Natural killer cell (primary cell): ENCODE results near the gene RIMBP2. TPM values are rescaled to one million over a fixed set of nuclear protein-coding genes. Genes with fewer than 3 reads are reported as not detected.

ENCODE experiments used
- ATAC-seq, 3 donors: fragments of 150-1000 bp in 2 of 3; fragments of 200-7000 bp in 1 of 3; cut with Tn5 transposase; 1 replicate in 1 of 3; 2 replicates in 2 of 3; pipeline ENCODE4 v1.10.0; 2021; ENCODE audit warnings: mild to moderate bottlenecking in 2 of 3, moderate library complexity in 2 of 3
- DNase-seq, 2 donors: peaks; one replicate each; pipeline versions ENCODE4 v3.0.0 to v3.0.0-alpha.2; 2013 to 2021; ENCODE audit warnings: mixed read lengths in 1 of 2
- H3K27ac ChIP-seq: one replicate; pipeline ENCODE4 v1.5.1; 2013; ENCODE audit warnings: mild to moderate bottlenecking, low read length
- H3K27me3 ChIP-seq: one replicate; pipeline ENCODE4 v1.6.1; 2013; ENCODE audit warnings: low read length; ENCODE audit not compliant: control insufficient read depth, insufficient read depth
- H3K36me3 ChIP-seq: one replicate; pipeline ENCODE4 v1.6.1; 2013; ENCODE audit warnings: low read length; ENCODE audit not compliant: control insufficient read depth, insufficient read depth
- H3K4me1 ChIP-seq: one replicate; pipeline ENCODE4 v1.6.1; 2013; ENCODE audit warnings: low read length; ENCODE audit not compliant: control insufficient read depth, insufficient read depth
- H3K4me3 ChIP-seq: one replicate; pipeline ENCODE4 v1.5.1; 2013; ENCODE audit warnings: low read length
- H3K9me3 ChIP-seq: one replicate; pipeline ENCODE4 v1.6.1; 2013; ENCODE audit warnings: low read length; ENCODE audit not compliant: control insufficient read depth, insufficient read depth
- H3K27ac Mint-ChIP-seq, 2 donors: one replicate each; pipeline ENCODE4 v1.8.0; 2022; ENCODE audit warnings: mild to moderate bottlenecking in 2 of 2, mixed read lengths in 2 of 2, moderate library complexity in 1 of 2
- H3K27me3 Mint-ChIP-seq, 2 donors: one replicate each; pipeline ENCODE4 v1.8.0; 2022; ENCODE audit warnings: low read depth in 2 of 2, mixed read lengths in 2 of 2
- H3K36me3 Mint-ChIP-seq: one replicate; pipeline ENCODE4 v1.8.0; 2022; ENCODE audit warnings: mixed read lengths
- H3K4me1 Mint-ChIP-seq, 2 donors: one replicate each; pipeline ENCODE4 v1.8.0; 2022; ENCODE audit warnings: mixed read lengths in 2 of 2
- H3K4me3 Mint-ChIP-seq: one replicate; pipeline ENCODE4 v1.8.0; 2022; ENCODE audit warnings: mild to moderate bottlenecking, moderate library complexity, mixed read lengths
- H3K9me3 Mint-ChIP-seq, 2 donors: one replicate each; pipeline ENCODE4 v1.8.0; 2022; ENCODE audit warnings: mixed read lengths in 2 of 2
- WGBS: methylation state at CpG from one replicate; pipeline ENCODE4 v1.1.7; 2013; ENCODE audit warnings: missing lambda C conversion rate; ENCODE audit not compliant: insufficient coverage; 5-methylcytosine and 5-hydroxymethylcytosine counted together
- intact Hi-C: fragments of 100-400 bp; cut with micrococcal nuclease; formaldehyde crosslinking; loops from one replicate; pipeline ENCODE4 v1.14.2; 2022
- total RNA-seq, 4 donors: library from RNA; stranded (reverse); fragments of 120-200 nt in 1 of 4; gene quantifications; one replicate each; pipeline versions ENCODE4 v1.2.3 to v1.2.4, GENCODE V29; 2013 to 2022
- TF ChIP-seq, protein P1 (sequence below): fragments of 200-600 bp; IDR thresholded peaks from one replicate; pipeline ENCODE4 v1.8.0; 2022; ENCODE audit warnings: antibody characterized with exemption

RIMBP2 gene
- total RNA-seq, 3 donors from 2014 or later (not counting 1 experiment from before 2014, with no cell fraction given) = not detected

DNA sequence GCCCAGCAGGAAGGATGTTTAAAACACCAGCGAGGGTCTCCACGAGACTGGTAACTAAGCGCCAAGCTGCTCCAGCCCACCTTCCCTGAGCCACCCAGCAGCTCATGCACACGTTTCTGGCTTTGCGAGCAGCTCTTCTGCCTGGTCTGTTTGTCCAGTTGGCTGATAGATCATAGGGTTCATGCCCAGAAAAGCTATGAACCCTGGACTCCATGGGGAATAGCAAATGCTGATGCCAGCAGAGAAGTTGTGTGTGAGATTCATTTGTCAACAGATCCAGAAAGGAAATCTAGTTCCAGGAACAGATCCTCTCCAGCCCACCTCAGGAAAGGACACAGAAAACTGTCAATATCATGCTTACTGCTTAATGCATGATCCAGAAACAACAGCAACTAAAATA, 28.2 kb upstream of the RIMBP2 start:
- Histone ChIP-seq H3K4me3 (no peak overlapping the region), H3K9me3 (no peaks in the 10 kb centered on the region), H3K27ac (no peak overlapping the region), H3K4me1 (peaks cover 4% of the 10 kb centered on the region), H3K36me3 (no peaks in the 10 kb centered on the region), H3K27me3 (no peaks in the 10 kb centered on the region)
- Mint-ChIP-seq H3K27ac (no peak overlapping the region), H3K9me3 (peaks cover 0 to 4% of the 10 kb centered on the region in 2 donors), H3K36me3 (no peaks in the 10 kb centered on the region), H3K27me3 (peaks cover 12 to 32% of the 10 kb centered on the region in 2 donors), H3K4me1 (peaks cover 6% of the 10 kb centered on the region in 2 donors), H3K4me3 (no peak overlapping the region)
- TF ChIP-seq, protein P1, sequence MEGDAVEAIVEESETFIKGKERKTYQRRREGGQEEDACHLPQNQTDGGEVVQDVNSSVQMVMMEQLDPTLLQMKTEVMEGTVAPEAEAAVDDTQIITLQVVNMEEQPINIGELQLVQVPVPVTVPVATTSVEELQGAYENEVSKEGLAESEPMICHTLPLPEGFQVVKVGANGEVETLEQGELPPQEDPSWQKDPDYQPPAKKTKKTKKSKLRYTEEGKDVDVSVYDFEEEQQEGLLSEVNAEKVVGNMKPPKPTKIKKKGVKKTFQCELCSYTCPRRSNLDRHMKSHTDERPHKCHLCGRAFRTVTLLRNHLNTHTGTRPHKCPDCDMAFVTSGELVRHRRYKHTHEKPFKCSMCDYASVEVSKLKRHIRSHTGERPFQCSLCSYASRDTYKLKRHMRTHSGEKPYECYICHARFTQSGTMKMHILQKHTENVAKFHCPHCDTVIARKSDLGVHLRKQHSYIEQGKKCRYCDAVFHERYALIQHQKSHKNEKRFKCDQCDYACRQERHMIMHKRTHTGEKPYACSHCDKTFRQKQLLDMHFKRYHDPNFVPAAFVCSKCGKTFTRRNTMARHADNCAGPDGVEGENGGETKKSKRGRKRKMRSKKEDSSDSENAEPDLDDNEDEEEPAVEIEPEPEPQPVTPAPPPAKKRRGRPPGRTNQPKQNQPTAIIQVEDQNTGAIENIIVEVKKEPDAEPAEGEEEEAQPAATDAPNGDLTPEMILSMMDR = no peak
- no peak for ATAC-seq
- intact Hi-C loops = loop anchor here (5.0 kb wide), 1 partner anchor 697 kb away; no protein-coding TSS in a partner anchor
- WGBS = 91% methylated on average over 5 of the region's 5 CpGs
- DNase-seq = no peak

DNA sequence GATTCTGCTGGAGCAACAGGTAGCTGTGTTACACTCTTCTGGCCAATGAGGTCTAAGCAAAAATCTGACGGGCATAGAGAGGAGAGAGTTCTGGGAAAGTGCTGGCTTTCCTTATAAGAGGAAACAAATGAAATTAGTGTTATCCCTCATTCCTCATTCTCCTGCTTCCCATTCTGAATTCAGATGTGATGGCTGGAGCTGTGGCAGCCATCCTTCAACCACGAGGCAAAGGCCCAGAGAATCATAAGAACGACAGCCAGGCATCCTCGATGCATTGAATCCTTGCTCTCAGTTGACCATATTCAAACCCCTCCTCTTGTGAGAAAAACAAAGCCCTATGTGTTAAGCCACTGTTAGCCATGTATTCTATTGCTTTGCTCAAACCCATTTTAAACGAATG, 27.5 kb upstream of the RIMBP2 start:
- H3K27me3 Mint-ChIP-seq = peaks cover 12 to 32% of the 10 kb centered on the region in 2 donors

DNA sequence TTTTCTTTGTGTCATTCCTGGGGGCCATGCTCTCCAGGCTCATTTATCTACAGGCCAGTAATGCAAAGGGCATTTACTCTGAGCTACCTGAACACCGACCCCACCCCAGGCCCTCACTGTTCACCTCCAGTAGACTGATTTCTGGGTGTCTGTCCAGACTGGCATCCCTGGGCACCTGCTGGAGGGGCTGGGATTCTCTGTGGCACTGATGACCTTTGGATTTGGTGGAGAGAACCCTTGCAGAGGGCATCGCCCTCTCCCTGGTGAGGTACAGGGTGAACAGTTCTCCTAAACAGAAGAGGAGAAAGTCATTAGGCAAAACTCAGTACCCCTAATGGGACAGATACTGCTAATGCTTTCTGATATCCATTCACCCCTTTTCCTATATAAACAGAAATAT, 27.1 kb upstream of the RIMBP2 start:
- ATAC-seq = no peak
- no peak overlapping the region for H3K27ac ChIP-seq
- TF ChIP-seq, protein P1 = no peak
- peaks cover 4% of the 10 kb centered on the region for H3K4me1 ChIP-seq
- 90% methylated on average over 2 of the region's 2 CpGs for WGBS
- peaks cover 11 to 30% of the 10 kb centered on the region in 2 donors for H3K27me3 Mint-ChIP-seq
- H3K27ac Mint-ChIP-seq = no peak overlapping the region
- no peaks in the 10 kb centered on the region for H3K27me3 ChIP-seq
- H3K4me3 ChIP-seq = no peak overlapping the region
- DNase-seq = no peak
- H3K9me3 Mint-ChIP-seq = peaks cover 0 to 4% of the 10 kb centered on the region in 2 donors
- intact Hi-C loops = loop anchor here (5.0 kb wide), 1 partner anchor 696 kb away; no protein-coding TSS in a partner anchor
- H3K36me3 Mint-ChIP-seq = no peaks in the 10 kb centered on the region
- H3K9me3 ChIP-seq = peaks cover 3% of the 10 kb centered on the region
- H3K4me3 Mint-ChIP-seq = no peak overlapping the region
- no peaks in the 10 kb centered on the region for H3K36me3 ChIP-seq
- H3K4me1 Mint-ChIP-seq = peaks cover 4 to 6% of the 10 kb centered on the region in 2 donors

More for the DNA sequence above, 27.5 kb upstream of the RIMBP2 start:
- Histone ChIP-seq H3K9me3 (peaks cover 2% of the 10 kb centered on the region), H3K4me3 (no peak overlapping the region), H3K27ac (no peak overlapping the region), H3K4me1 (peaks cover 4% of the 10 kb centered on the region), H3K27me3 (no peaks in the 10 kb centered on the region), H3K36me3 (no peaks in the 10 kb centered on the region)
- H3K27ac Mint-ChIP-seq = no peak overlapping the region
- H3K4me1 Mint-ChIP-seq = peaks cover 6% of the 10 kb centered on the region in 2 donors
- no peak for ATAC-seq
- 83% methylated on average over 4 of the region's 5 CpGs for WGBS
- no peak overlapping the region for H3K4me3 Mint-ChIP-seq
- intact Hi-C loops = loop anchor here (5.0 kb wide), 1 partner anchor 696 kb away; no protein-coding TSS in a partner anchor
- H3K36me3 Mint-ChIP-seq = no peaks in the 10 kb centered on the region
- peaks cover 0 to 4% of the 10 kb centered on the region in 2 donors for H3K9me3 Mint-ChIP-seq
- DNase-seq = no peak
- TF ChIP-seq, protein P1 = no peak

DNA sequence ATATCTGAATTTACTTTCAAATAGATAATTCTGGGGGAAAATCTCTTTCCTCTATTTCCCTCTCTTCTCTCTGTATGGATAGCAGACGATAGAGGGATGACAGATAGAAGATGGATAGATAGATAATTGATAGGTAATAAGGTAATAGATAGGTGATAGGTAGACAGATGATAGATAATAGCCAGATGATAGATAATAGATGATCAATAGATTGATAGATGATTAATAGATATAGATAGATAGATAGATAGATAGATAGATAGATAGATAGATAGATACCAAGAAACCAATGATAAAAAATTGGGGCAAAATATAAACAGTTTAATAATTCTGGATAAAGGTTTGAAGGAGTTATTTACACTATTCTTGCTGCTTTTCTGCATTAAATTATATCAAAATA, 26.6 kb upstream of the RIMBP2 start:
- Mint-ChIP-seq H3K27ac (no peak overlapping the region), H3K36me3 (no peaks in the 10 kb centered on the region), H3K4me3 (no peak overlapping the region), H3K4me1 (peaks cover 0 to 1% of the 10 kb centered on the region in 2 donors), H3K27me3 (peaks cover 6 to 27% of the 10 kb centered on the region in 2 donors), H3K9me3 (peaks cover 0 to 4% of the 10 kb centered on the region in 2 donors)
- no peak for ATAC-seq
- TF ChIP-seq, protein P1 = no peak
- intact Hi-C loops = loop anchor here (5.0 kb wide), 1 partner anchor 695 kb away; no protein-coding TSS in a partner anchor
- Histone ChIP-seq H3K4me3 (no peak overlapping the region), H3K9me3 (peaks cover 3% of the 10 kb centered on the region), H3K27me3 (no peaks in the 10 kb centered on the region), H3K36me3 (no peaks in the 10 kb centered on the region), H3K27ac (no peak overlapping the region), H3K4me1 (no peaks in the 10 kb centered on the region)
- no peak for DNase-seq
- WGBS = no CpG with 5 or more reads among the region's 1 CpG
